RKO (cell line): Measurements from ENCODE around the gene TRAF1.
A peak's percentile ranks its signal among the peaks of the same experiment; 100 is the strongest.

Experiments
- DNase-seq: peaks from one replicate; pipeline ENCODE4 v3.0.0-alpha.2; 2016; ENCODE audit warnings: low spot score

Gene TRAF1

GRCh38 chr9:120924698-120925534 lies 1.7 kb downstream of the TRAF1 start:
- DNase-seq = no peak

- DNase-seq = no peak
Measured at GRCh38 chr9:120923620-120924328, 2.8 kb downstream of the TRAF1 start.

- no peak for DNase-seq
Measured at GRCh38 chr9:120922404-120923195, 4.0 kb downstream of the TRAF1 start.

GRCh38 chr9:120921661-120922181 lies 4.9 kb downstream of the TRAF1 start:
- no peak for DNase-seq

- DNase-seq = no peak
Measured at GRCh38 chr9:120920806-120921178, 5.8 kb downstream of the TRAF1 start.

GRCh38 chr9:120919843-120920805 lies 6.5 kb downstream of the TRAF1 start:
- no peak for DNase-seq

GRCh38 chr9:120918931-120919842 lies 7.4 kb downstream of the TRAF1 start:
- no peak for DNase-seq

- no peak for DNase-seq
Measured at GRCh38 chr9:120917929-120918762, 8.4 kb downstream of the TRAF1 start.

- no peak for DNase-seq
Measured at GRCh38 chr9:120916991-120917880, 9.4 kb downstream of the TRAF1 start.

- no peak for DNase-seq
Measured at GRCh38 chr9:120916588-120916987, 10.0 kb downstream of the TRAF1 start.

- no peak for DNase-seq
Measured at GRCh38 chr9:120915854-120916470, 10.6 kb downstream of the TRAF1 start.

GRCh38 chr9:120914953-120915352 lies 11.6 kb downstream of the TRAF1 start:
- peak; percentile 50 for DNase-seq

GRCh38 chr9:120914396-120914795 lies 12.2 kb downstream of the TRAF1 start:
- DNase-seq = no peak

- no peak for DNase-seq
Measured at GRCh38 chr9:120913647-120914264, 12.8 kb downstream of the TRAF1 start.

- no peak for DNase-seq
Measured at GRCh38 chr9:120912958-120913646, 13.5 kb downstream of the TRAF1 start.

- no peak for DNase-seq
Measured at GRCh38 chr9:120911295-120911837, 15.2 kb downstream of the TRAF1 start.
